GM21367 (cell line): Measurements from ENCODE around the gene EXOC2.

Source experiments
- ATAC-seq: cut with Tn5 transposase; IDR thresholded peaks from one replicate; pipeline ENCODE4 v1.9.1; 2021; ENCODE audit not compliant: unreplicated experiment

EXOC2 gene

GRCh38 chr6:528989-529388 lies 163.9 kb downstream of the EXOC2 start:
- ATAC-seq = no peak

GRCh38 chr6:527989-528673 lies 164.8 kb downstream of the EXOC2 start:
- no peak for ATAC-seq

GRCh38 chr6:524803-525202 lies 168.1 kb downstream of the EXOC2 start:
- no peak for ATAC-seq

GRCh38 chr6:520820-521219 lies 172.1 kb downstream of the EXOC2 start:
- ATAC-seq = no peak

DNA sequence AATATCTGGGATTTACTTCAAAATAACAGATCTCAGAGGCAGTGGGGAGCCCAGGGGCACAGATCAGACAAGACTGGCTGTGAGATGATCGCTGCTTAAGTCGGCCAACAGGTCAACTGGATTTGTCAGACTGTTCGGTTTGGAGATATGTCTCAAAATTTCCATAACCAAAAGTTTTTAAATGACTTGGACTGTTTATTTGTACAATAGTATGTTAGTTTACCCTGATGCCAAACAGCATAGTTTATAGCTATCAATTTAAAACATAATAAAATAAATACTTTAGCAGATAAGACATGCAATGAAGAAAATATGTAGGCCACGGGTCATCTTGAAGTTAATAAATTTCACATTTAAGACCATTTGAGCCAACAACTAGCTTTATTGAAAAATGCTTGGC lies 174.7 kb downstream of the EXOC2 start:
- ATAC-seq = no peak

- ATAC-seq = no peak
Measured at GRCh38 chr6:516213-516612, 176.7 kb downstream of the EXOC2 start.

GRCh38 chr6:515267-515666 lies 177.7 kb downstream of the EXOC2 start:
- no peak for ATAC-seq

- ATAC-seq = no peak
Measured at GRCh38 chr6:514396-514978, 178.5 kb downstream of the EXOC2 start.

- ATAC-seq = no peak
Measured at GRCh38 chr6:513961-514360, 179.0 kb downstream of the EXOC2 start.

GRCh38 chr6:513058-513457 lies 179.9 kb downstream of the EXOC2 start:
- no peak for ATAC-seq

DNA sequence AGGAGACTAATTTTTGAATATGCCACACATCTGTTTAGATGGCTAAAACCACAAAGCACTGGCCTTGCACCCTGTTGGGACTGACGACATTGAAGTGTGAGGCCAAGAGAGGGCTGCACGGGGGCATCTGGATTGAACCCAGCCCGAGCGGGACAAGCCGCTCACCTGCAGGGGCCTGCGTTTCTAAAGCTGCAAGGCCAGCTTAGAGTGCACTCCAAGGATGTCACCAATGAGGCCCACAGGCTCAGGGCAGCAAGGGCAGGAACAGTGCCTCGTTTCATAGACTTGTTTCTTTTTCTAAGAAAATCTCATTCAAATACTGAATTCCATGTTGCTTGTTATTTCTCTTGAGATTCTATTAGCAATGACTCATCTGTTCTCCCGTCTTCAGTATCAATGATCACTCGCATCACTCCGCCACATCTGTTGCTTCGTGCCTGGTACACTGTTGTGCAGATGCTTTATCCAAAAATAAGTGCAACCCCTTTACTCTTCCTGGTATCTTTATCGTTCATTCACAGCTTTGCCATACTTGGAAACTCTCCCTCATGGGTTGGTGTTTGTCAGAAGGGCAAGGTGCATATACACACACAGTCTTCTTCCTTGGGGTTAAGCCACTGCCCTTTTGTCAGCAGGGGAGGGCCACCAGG lies 181.3 kb downstream of the EXOC2 start:
- no peak for ATAC-seq

GRCh38 chr6:509676-510075 lies 183.3 kb downstream of the EXOC2 start:
- no peak for ATAC-seq

- no peak for ATAC-seq
Measured at GRCh38 chr6:508614-509013, 184.3 kb downstream of the EXOC2 start.

- no peak for ATAC-seq
Measured at GRCh38 chr6:508006-508405, 184.9 kb downstream of the EXOC2 start.

DNA sequence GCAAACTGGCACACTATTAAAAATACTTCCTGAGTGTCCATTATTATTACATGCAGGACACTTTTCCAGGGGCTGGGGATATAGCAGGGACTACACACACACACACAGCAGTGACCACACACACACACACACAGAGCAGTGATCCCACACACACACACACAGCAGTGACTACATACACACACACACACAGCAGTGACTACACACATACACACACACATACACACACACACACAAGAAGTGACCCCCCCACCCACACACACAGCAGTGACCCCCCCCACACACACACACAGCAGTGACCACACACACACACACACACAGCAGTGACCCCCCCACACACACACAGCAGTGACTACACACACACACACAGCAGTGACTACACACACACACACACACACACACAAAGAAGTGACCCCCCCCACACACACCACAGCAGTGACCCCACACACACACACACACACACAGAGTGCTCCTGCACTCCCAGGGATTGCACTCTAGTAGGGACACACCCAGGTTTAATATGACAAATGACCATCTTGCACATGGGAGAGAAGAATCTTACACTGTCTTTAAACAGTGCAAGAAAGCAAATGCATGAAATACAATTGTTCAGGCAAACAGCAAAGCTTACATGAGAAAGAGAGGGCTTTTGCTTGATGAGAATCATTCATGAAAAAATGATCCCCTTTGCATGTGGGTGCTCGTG lies 185.9 kb downstream of the EXOC2 start:
- ATAC-seq = no peak

GRCh38 chr6:506508-506907 lies 186.4 kb downstream of the EXOC2 start:
- ATAC-seq = no peak

DNA sequence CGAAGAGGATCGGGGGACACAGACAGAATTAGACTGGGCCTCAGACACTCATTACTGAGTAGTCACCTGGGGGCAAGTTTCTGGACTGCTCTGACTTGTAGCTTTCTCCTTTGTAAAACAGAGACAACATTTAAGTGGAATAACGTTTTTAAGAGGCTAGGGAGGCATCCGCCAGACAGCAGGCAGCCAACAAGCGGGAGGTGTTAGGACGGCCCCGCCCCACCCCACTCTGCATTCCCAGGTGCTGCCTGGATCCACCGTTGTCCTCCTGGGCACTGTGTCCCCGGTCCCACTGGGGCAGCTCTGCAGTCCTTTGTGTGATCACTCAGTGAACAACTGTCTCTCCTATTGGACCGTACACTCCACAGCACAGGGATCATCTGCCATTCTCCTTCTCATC lies 187.6 kb downstream of the EXOC2 start:
- ATAC-seq = no peak

DNA sequence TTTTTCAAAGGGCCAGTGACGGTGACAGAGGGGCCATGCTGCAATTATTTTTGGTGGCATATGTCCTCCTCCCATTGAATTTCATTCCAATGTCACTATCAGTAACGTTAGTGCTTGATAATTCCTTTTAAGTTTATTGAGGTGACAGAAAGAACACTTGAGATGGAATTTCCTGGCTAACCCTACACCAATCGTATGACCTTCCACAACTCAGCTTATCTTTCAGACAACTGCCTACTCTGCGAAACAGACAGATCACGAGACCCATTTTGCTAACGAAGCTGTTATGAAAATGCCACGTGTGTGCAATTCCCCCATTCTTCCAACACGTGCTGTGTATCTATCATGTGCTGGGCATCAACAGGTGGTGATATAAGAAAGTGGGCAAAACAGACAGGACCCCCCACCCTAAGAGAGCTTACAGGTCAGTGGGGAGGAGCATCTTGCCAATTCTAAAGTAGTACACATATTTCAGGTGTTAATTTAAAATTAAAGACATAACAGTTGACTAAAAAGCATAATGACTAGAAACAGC lies 188.4 kb downstream of the EXOC2 start:
- no peak for ATAC-seq

DNA sequence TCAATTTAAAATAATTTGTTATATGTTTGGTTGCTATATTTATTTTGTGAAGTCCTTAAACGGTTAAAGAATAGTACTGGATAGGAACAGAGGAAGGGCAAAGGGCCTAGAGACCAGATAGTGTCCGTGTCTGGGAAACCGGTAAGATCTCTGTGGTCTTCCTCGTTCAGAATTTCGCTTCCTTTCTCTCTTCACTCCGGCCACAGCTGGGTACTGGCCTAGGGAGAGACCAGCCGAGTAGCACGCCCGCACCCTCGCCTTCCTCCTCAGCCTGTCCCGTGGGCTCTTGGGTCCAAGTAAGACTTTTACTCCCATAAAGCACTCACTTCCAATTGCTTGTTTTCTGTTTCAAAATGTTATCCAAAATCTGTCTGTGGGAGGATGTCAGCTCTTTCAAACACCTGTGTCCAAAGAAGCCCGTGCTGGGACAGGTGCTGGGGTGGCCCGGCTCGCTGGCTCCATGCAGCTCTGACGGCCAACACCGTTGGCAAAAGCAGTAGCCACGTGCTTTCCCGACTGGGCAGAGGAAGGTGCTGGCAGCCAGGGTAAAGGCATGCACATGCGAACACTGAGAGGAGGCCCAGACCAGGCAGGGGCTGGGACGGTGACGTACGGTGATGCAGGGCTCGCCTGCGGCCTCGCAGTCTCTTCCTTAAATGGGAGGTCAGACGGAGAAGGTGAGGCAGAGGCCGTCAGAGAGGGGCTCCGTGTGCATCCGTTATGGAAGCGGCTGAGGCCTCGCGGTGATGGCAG lies 189.2 kb downstream of the EXOC2 start:
- ATAC-seq = no peak

DNA sequence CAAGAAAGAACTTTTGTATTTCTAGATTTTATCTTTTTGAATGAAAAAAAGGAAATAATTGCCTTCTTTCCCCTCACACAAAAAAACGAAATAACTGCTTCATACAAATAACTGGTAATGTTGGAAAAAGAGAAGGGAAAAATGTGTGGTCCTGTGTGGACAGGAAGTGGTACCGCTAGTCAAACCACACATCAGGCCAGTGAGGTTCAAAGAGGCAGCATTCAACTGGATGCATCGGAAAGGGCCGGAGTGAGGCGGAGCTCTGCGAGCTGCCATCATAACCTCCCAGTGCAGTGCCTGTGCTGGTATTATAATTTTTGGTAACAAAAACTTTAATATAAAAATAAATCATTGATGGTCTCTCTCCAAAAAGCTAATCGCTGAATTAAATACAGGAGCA lies 190.2 kb downstream of the EXOC2 start:
- no peak for ATAC-seq
